C4-2B (cell line): Measurements from ENCODE around the gene FBXL13.
"Not testable (repeated sequence)": the region's sequence is repeated elsewhere in the genome, so short reads cannot be mapped to it uniquely, and the experiment has no call there.

Experiments used
- H3K27ac ChIP-seq: fragments of 450-650 bp; 2 replicates; pipeline ENCODE4 v1.5.1; 2017
- CTCF ChIP-seq: fragments of 450-650 bp; conservative IDR thresholded peaks from 2 replicates; pipeline ENCODE4 v1.5.1; 2017; ENCODE audit warnings: mild to moderate bottlenecking
- ZFX ChIP-seq: fragments of 450-650 bp; IDR thresholded peaks from 2 replicates; pipeline ENCODE4 v1.6.1; 2017

Gene FBXL13

GRCh38 chr7:103031781-103032180, 42.8 kb downstream of the FBXL13 start:
- H3K27ac ChIP-seq = no peak overlapping the region
- no peak for TF ChIP-seq ZFX
- no peak for TF ChIP-seq CTCF

GRCh38 chr7:103031024-103031423, 43.6 kb downstream of the FBXL13 start:
- TF ChIP-seq CTCF (no peak), ZFX (no peak)

GRCh38 chr7:103025341-103025740, 49.3 kb downstream of the FBXL13 start:
- no peak overlapping the region for H3K27ac ChIP-seq
- TF ChIP-seq ZFX (no peak), CTCF (no peak)

More at GRCh38 chr7:103031024-103031423, 43.6 kb downstream of the FBXL13 start:
- H3K27ac ChIP-seq = no peak overlapping the region

- H3K27ac ChIP-seq = not testable (repeated sequence)
Observed at GRCh38 chr7:103023578-103023977, 51.0 kb downstream of the FBXL13 start.

GRCh38 chr7:103021490-103021889, 53.1 kb downstream of the FBXL13 start:
- H3K27ac ChIP-seq = not testable (repeated sequence)

GRCh38 chr7:103020876-103021275, 53.7 kb downstream of the FBXL13 start:
- not testable (repeated sequence) for H3K27ac ChIP-seq

GRCh38 chr7:103018295-103018694, 56.3 kb downstream of the FBXL13 start:
- not testable (repeated sequence) for H3K27ac ChIP-seq

GRCh38 chr7:103011650-103012049, 62.9 kb downstream of the FBXL13 start:
- no peak overlapping the region for H3K27ac ChIP-seq
- no peak for TF ChIP-seq CTCF
- TF ChIP-seq ZFX = no peak

GRCh38 chr7:103010211-103010610, 64.4 kb downstream of the FBXL13 start:
- no peak for TF ChIP-seq CTCF
- no peak overlapping the region for H3K27ac ChIP-seq

- H3K27ac ChIP-seq = no peak overlapping the region
Observed at GRCh38 chr7:103009466-103010185, 65.0 kb downstream of the FBXL13 start.

More at GRCh38 chr7:103009466-103010185, 65.0 kb downstream of the FBXL13 start:
- TF ChIP-seq ZFX (no peak), CTCF (no peak)
